IPS-18c (cell line): ENCODE data around the gene DBR1.

ENCODE experiments used
- H3K4me3 ChIP-seq: 2 replicates; pipeline ENCODE4 v1.7.0; 2013; ENCODE audit warnings: low read depth, mild to moderate bottlenecking, low read length, moderate library complexity; ENCODE audit not compliant: insufficient read depth
- H3K9me3 ChIP-seq: one replicate; pipeline ENCODE4 v1.6.1; 2013; ENCODE audit warnings: mild to moderate bottlenecking, low read length, moderate library complexity; ENCODE audit not compliant: control insufficient read depth, insufficient read depth

Gene DBR1

GRCh38 chr3:138174421-138175131 is at the start of gene DBR1:
Gene DBR1 (minus strand): TSS chr3:138174921. CDS start chr3:138174795, 126 bp downstream.
- Histone ChIP-seq H3K4me3 (peak within 1 kb of the TSS; percentile 80), H3K9me3 (no peaks in the 10 kb centered on the region)

- Histone ChIP-seq H3K9me3 (no peaks in the 10 kb centered on the region), H3K4me3 (no peak overlapping the region)
Observed at GRCh38 chr3:138222942-138223287, 48.2 kb upstream of the DBR1 start.

- H3K4me3 ChIP-seq = no peak overlapping the region
Observed at GRCh38 chr3:138222131-138222941, 47.6 kb upstream of the DBR1 start.

GRCh38 chr3:138220788-138221187 is 46.1 kb upstream of the DBR1 start:
- H3K9me3 ChIP-seq = no peaks in the 10 kb centered on the region
- no peak overlapping the region for H3K4me3 ChIP-seq

More at GRCh38 chr3:138222131-138222941, 47.6 kb upstream of the DBR1 start:
- H3K9me3 ChIP-seq = no peaks in the 10 kb centered on the region

GRCh38 chr3:138220242-138220641 is 45.5 kb upstream of the DBR1 start:
- no peaks in the 10 kb centered on the region for H3K9me3 ChIP-seq

GRCh38 chr3:138219255-138219654 is 44.5 kb upstream of the DBR1 start:
- Histone ChIP-seq H3K9me3 (no peaks in the 10 kb centered on the region), H3K4me3 (no peak overlapping the region)

More at GRCh38 chr3:138220242-138220641, 45.5 kb upstream of the DBR1 start:
- no peak overlapping the region for H3K4me3 ChIP-seq

GRCh38 chr3:138213398-138214085 is 38.8 kb upstream of the DBR1 start:
- no peak overlapping the region for H3K4me3 ChIP-seq

GRCh38 chr3:138210528-138210927 is 35.8 kb upstream of the DBR1 start:
- Histone ChIP-seq H3K4me3 (no peak overlapping the region), H3K9me3 (no peaks in the 10 kb centered on the region)

More at GRCh38 chr3:138213398-138214085, 38.8 kb upstream of the DBR1 start:
- H3K9me3 ChIP-seq = no peaks in the 10 kb centered on the region

- Histone ChIP-seq H3K4me3 (no peak overlapping the region), H3K9me3 (no peaks in the 10 kb centered on the region)
Observed at GRCh38 chr3:138206196-138206595, 31.5 kb upstream of the DBR1 start.

- H3K9me3 ChIP-seq = no peaks in the 10 kb centered on the region
Observed at GRCh38 chr3:138205527-138205926, 30.8 kb upstream of the DBR1 start.

GRCh38 chr3:138203938-138204337 is 29.2 kb upstream of the DBR1 start:
- Histone ChIP-seq H3K9me3 (no peaks in the 10 kb centered on the region), H3K4me3 (no peak overlapping the region)

More at GRCh38 chr3:138205527-138205926, 30.8 kb upstream of the DBR1 start:
- no peak overlapping the region for H3K4me3 ChIP-seq

GRCh38 chr3:138202945-138203701 is 28.4 kb upstream of the DBR1 start:
- Histone ChIP-seq H3K4me3 (no peak overlapping the region), H3K9me3 (no peaks in the 10 kb centered on the region)

GRCh38 chr3:138200424-138200823 is 25.7 kb upstream of the DBR1 start:
- H3K9me3 ChIP-seq = no peaks in the 10 kb centered on the region
- no peak overlapping the region for H3K4me3 ChIP-seq

- Histone ChIP-seq H3K9me3 (no peaks in the 10 kb centered on the region), H3K4me3 (no peak overlapping the region)
Observed at GRCh38 chr3:138199851-138200250, 25.1 kb upstream of the DBR1 start.

- no peak overlapping the region for H3K4me3 ChIP-seq
- no peaks in the 10 kb centered on the region for H3K9me3 ChIP-seq
Observed at GRCh38 chr3:138197524-138197923, 22.8 kb upstream of the DBR1 start.

GRCh38 chr3:138197058-138197457 is 22.3 kb upstream of the DBR1 start:
- Histone ChIP-seq H3K9me3 (no peaks in the 10 kb centered on the region), H3K4me3 (no peak overlapping the region)

- Histone ChIP-seq H3K4me3 (no peak overlapping the region), H3K9me3 (no peaks in the 10 kb centered on the region)
Observed at GRCh38 chr3:138196023-138196422, 21.3 kb upstream of the DBR1 start.
